HG03354 (cell line): Measurements from ENCODE around the gene CDKAL1.
A peak's percentile ranks its signal among the peaks of the same experiment; 100 is the strongest.
"Not testable (repeated sequence)": the region's sequence is repeated elsewhere in the genome, so short reads cannot be mapped to it uniquely, and the experiment has no call there.

Source experiments
- ATAC-seq: cut with Tn5 transposase; IDR thresholded peaks from one replicate; pipeline ENCODE4 v1.9.1; 2021; ENCODE audit warnings: mild to moderate bottlenecking; ENCODE audit not compliant: unreplicated experiment, poor library complexity, severe bottlenecking

The CDKAL1 gene

GRCh38 chr6:21189759-21190158, 655.5 kb downstream of the CDKAL1 start:
- ATAC-seq, result no peak

GRCh38 chr6:21190701-21191100, 656.4 kb downstream of the CDKAL1 start:
- ATAC-seq, result no peak

GRCh38 chr6:21193790-21194475, 659.7 kb downstream of the CDKAL1 start:
- no peak for ATAC-seq

- ATAC-seq, result not testable (repeated sequence)
Observed at GRCh38 chr6:21195301-21195700, 661.0 kb downstream of the CDKAL1 start.

GRCh38 chr6:21198032-21198640, 663.9 kb downstream of the CDKAL1 start:
- no peak for ATAC-seq

GRCh38 chr6:21199262-21199661, 665.0 kb downstream of the CDKAL1 start:
- no peak for ATAC-seq

GRCh38 chr6:21200134-21200870, 666.0 kb downstream of the CDKAL1 start:
- no peak for ATAC-seq

GRCh38 chr6:21201187-21201586, 666.9 kb downstream of the CDKAL1 start:
- no peak for ATAC-seq

GRCh38 chr6:21201637-21202350, 667.5 kb downstream of the CDKAL1 start:
- no peak for ATAC-seq

GRCh38 chr6:21202521-21202920, 668.3 kb downstream of the CDKAL1 start:
- no peak for ATAC-seq

GRCh38 chr6:21204951-21205350, 670.7 kb downstream of the CDKAL1 start:
- ATAC-seq, result no peak

- ATAC-seq, result peak; percentile 71
Observed at GRCh38 chr6:21208081-21208795, 674.0 kb downstream of the CDKAL1 start.

- ATAC-seq, result peak; percentile 9
Observed at GRCh38 chr6:21208796-21209186, 674.5 kb downstream of the CDKAL1 start.

- peak; percentile 47 for ATAC-seq
Observed at GRCh38 chr6:21213492-21213891, 679.2 kb downstream of the CDKAL1 start.

GRCh38 chr6:21214738-21215448, 680.6 kb downstream of the CDKAL1 start:
- ATAC-seq, result no peak

- no peak for ATAC-seq
Observed at GRCh38 chr6:21219241-21219640, 685.0 kb downstream of the CDKAL1 start.

GRCh38 chr6:21219856-21220255, 685.6 kb downstream of the CDKAL1 start:
- no peak for ATAC-seq

GRCh38 chr6:21220271-21220987, 686.2 kb downstream of the CDKAL1 start:
- no peak for ATAC-seq
